Memory B cell (primary cell): Measurements from ENCODE around the gene HSBP1L1.

Experiments
- ATAC-seq: fragments of 150-1000 bp; cut with Tn5 transposase; 2 replicates; pipeline ENCODE4 v1.10.0; 2021; ENCODE audit warnings: low read depth, mild to moderate bottlenecking, moderate library complexity
- DNase-seq, 2 donors: peaks; one replicate each; pipeline ENCODE4 v3.0.0; 2022; ENCODE audit warnings: low spot score in 2 of 2
- H3K27ac Mint-ChIP-seq: one replicate; pipeline ENCODE4 v1.8.0; 2022; ENCODE audit warnings: mild to moderate bottlenecking, moderate library complexity, mixed read lengths
- H3K27me3 Mint-ChIP-seq: one replicate; pipeline ENCODE4 v1.8.0; 2022; ENCODE audit warnings: mixed read lengths
- H3K36me3 Mint-ChIP-seq: one replicate; pipeline ENCODE4 v1.8.0; 2022; ENCODE audit warnings: mild to moderate bottlenecking, mixed read lengths
- H3K4me1 Mint-ChIP-seq: one replicate; pipeline ENCODE4 v1.8.0; 2022; ENCODE audit warnings: mixed read lengths
- H3K4me3 Mint-ChIP-seq: one replicate; pipeline ENCODE4 v1.8.0; 2022; ENCODE audit warnings: mild to moderate bottlenecking, moderate library complexity, mixed read lengths
- H3K9me3 Mint-ChIP-seq: one replicate; pipeline ENCODE4 v1.8.0; 2022; ENCODE audit warnings: mixed read lengths

HSBP1L1 gene

GRCh38 chr18:79945118-79946042 is 19.1 kb upstream of the HSBP1L1 start:
- Mint-ChIP-seq H3K4me3 (no peak overlapping the region), H3K36me3 (peaks cover 16% of the 10 kb centered on the region), H3K4me1 (peaks cover 41% of the 10 kb centered on the region), H3K27ac (peak overlapping the region; percentile 81), H3K27me3 (no peaks in the 10 kb centered on the region), H3K9me3 (no peaks in the 10 kb centered on the region)
- ATAC-seq (no peak), DNase-seq (no peak)

DNA sequence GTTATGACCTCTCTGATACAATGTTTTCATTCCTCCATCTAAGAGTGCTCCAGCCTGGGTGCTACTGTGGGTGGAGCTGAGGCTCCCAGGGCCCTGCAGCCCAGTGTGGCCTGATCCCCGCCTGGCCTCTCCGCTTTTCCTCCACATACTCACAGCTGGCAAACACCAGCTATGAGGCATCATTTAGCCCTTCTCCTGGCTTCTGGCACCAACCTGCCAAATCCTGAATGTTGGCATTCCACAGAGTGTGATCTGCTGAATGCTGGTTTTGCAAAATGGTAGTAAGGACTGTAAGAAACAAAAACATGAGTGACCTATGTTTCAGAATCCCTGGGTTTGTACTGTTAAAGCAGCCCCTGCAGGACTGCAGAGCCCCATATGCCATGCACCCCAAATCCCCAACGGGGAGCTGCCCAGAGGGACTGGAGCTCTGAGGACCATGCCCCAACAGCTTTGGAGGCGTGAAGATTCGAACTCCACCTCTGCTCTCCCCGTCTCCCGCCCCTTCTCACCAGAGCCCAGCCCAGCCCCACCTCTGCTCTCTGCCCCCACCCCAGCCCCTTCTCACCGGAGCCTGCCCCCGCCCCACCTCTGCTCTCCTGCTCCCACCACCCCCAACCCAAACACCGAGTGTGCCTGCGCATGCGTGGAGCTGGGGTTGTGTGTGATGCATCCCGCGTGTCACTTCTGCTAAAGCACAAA is 17.2 kb upstream of the HSBP1L1 start:
- H3K4me1 Mint-ChIP-seq = peaks cover 42% of the 10 kb centered on the region

GRCh38 chr18:79947881-79948610 is 16.4 kb upstream of the HSBP1L1 start:
- no peak for ATAC-seq
- no peaks in the 10 kb centered on the region for H3K27me3 Mint-ChIP-seq
- H3K4me3 Mint-ChIP-seq = no peak overlapping the region

More for the DNA sequence above, 17.2 kb upstream of the HSBP1L1 start:
- no peaks in the 10 kb centered on the region for H3K27me3 Mint-ChIP-seq
- ATAC-seq (no peak), DNase-seq (no peak)
- no peak overlapping the region for H3K27ac Mint-ChIP-seq
- peaks cover 11% of the 10 kb centered on the region for H3K36me3 Mint-ChIP-seq
- no peak overlapping the region for H3K4me3 Mint-ChIP-seq
- no peaks in the 10 kb centered on the region for H3K9me3 Mint-ChIP-seq

DNA sequence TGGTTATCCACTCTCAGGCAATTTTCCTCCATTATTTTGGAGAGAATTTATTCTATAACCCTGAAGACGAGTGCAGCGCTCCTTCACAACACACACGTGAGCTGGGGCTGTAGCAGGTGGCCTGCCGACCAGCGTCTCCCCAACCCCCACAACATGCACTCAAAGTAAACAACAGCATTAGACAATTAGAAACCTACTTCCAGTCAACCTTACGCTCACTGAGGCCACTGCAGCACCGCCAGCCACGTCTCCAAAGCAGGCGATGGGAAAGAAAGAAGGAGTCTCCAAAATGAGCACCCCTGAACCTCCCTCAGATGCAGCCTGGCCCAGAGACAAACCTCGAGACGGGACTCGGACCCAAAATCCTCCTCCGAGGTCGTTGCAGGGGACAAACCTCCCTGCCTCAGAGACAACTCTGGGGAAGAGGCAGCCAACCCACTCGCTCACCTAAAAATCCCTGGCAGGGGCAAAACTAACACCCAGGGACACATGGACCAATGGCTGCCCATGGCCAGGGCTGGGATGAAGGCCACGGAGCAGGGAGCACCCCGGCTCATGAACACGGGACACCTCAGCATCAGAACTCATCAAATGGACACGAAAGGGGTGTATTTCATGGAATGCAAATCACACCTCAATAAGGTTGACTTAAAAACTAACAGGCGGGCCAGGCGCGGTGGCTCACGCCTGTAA is 15.6 kb upstream of the HSBP1L1 start:
- Mint-ChIP-seq H3K4me1 (peaks cover 40% of the 10 kb centered on the region), H3K9me3 (no peaks in the 10 kb centered on the region), H3K4me3 (no peak overlapping the region), H3K36me3 (peaks cover 8% of the 10 kb centered on the region), H3K27ac (peak overlapping the region; percentile 24), H3K27me3 (no peaks in the 10 kb centered on the region)
- no peak for DNase-seq
- no peak for ATAC-seq

More at GRCh38 chr18:79947881-79948610, 16.4 kb upstream of the HSBP1L1 start:
- Mint-ChIP-seq H3K27ac (peak overlapping the region; percentile 24), H3K36me3 (peaks cover 8% of the 10 kb centered on the region), H3K9me3 (no peaks in the 10 kb centered on the region), H3K4me1 (peaks cover 40% of the 10 kb centered on the region)
- DNase-seq = no peak

GRCh38 chr18:79949697-79950487 is 14.6 kb upstream of the HSBP1L1 start:
- H3K27me3 Mint-ChIP-seq = no peaks in the 10 kb centered on the region
- ATAC-seq = peak; percentile 57
- DNase-seq = peak in 1 of 2 donors; percentile 41
- no peaks in the 10 kb centered on the region for H3K9me3 Mint-ChIP-seq
- H3K4me1 Mint-ChIP-seq = peaks cover 32% of the 10 kb centered on the region
- peaks cover 8% of the 10 kb centered on the region for H3K36me3 Mint-ChIP-seq
- peak overlapping the region; percentile 93 for H3K27ac Mint-ChIP-seq
- H3K4me3 Mint-ChIP-seq = peak overlapping the region; percentile 89

- Mint-ChIP-seq H3K4me1 (peaks cover 26% of the 10 kb centered on the region), H3K27ac (peak overlapping the region; percentile 93), H3K36me3 (peaks cover 8% of the 10 kb centered on the region), H3K27me3 (no peaks in the 10 kb centered on the region), H3K9me3 (no peaks in the 10 kb centered on the region), H3K4me3 (peak overlapping the region; percentile 89)
- DNase-seq (peak; percentile 20 to 51), ATAC-seq (peak; percentile 20)
These were observed 13.7 kb upstream of the HSBP1L1 start for GRCh38 chr18:79950515-79951341.

DNA sequence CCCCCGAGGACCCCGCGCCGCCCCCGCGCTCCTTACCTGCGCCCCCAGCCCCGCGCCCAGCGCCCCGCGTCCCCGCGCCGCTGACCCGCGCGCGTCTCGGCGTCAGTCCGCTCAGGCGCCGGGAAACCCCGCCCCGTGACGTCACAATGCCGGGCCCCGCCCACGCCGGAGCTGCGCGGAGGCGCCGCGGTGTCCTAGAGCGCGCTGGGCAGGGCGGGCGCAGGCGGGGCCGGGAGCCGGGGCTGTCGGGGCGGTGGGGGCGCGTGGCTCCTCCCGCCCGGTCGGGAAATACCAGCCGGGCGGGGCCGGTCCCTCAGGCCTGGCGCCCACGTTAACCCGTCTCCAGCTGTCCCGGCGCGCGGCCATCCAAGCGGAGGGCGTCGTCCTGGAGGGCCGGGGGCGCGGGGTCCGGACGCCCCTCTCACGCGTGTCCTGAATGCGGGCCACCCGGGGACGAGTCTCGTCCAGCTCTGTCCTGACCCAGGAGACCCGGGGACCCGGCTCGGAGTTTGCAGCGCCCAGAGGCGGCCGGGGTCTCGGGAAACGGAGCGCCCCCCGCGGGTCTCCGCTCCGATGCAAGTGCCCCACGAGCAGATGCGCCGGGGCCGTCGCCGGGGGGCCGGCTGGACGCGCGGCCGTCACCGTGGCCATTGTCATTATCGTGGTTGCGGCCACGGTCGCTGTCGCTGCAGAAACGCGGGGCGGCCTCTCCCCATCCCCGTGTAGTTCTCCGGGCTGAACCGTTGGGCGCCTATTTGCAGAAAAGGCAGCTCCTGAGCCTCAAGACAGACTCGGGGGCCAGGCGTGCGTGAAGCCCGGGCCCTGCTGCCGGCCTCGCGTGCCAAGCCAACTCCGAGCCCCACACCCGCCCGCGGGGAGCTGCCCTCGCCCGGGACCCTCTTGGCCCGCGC is 12.6 kb upstream of the HSBP1L1 start, which contains the start of gene SLC66A2:
Gene SLC66A2 (minus strand): TSS at position 109 of the 911 bp plus-strand sequence. CDS start 727 bp downstream, outside the sequence.
- Mint-ChIP-seq H3K9me3 (no peaks in the 10 kb centered on the region), H3K27ac (peak within 1 kb of the TSS; percentile 93), H3K4me3 (peak within 1 kb of the TSS; percentile 89), H3K27me3 (no peaks in the 10 kb centered on the region), H3K4me1 (peaks cover 18% of the 10 kb centered on the region), H3K36me3 (peaks cover 5% of the 10 kb centered on the region)
- peak; percentile 84 for ATAC-seq
- peak; percentile 96 to 97 for DNase-seq

- ATAC-seq (no peak), DNase-seq (no peak)
- H3K4me1 Mint-ChIP-seq = peaks cover 15% of the 10 kb centered on the region
- no peak overlapping the region for H3K27ac Mint-ChIP-seq
- peak overlapping the region; percentile 56 for H3K4me3 Mint-ChIP-seq
- no peaks in the 10 kb centered on the region for H3K9me3 Mint-ChIP-seq
- H3K36me3 Mint-ChIP-seq = peaks cover 5% of the 10 kb centered on the region
- no peaks in the 10 kb centered on the region for H3K27me3 Mint-ChIP-seq
These were observed 11.9 kb upstream of the HSBP1L1 start for GRCh38 chr18:79952456-79952995.

GRCh38 chr18:79952996-79953559 is 11.4 kb upstream of the HSBP1L1 start:
- Mint-ChIP-seq H3K36me3 (peaks cover 5% of the 10 kb centered on the region), H3K9me3 (no peaks in the 10 kb centered on the region), H3K4me1 (peaks cover 15% of the 10 kb centered on the region), H3K4me3 (peak overlapping the region; percentile 51), H3K27me3 (no peaks in the 10 kb centered on the region), H3K27ac (no peak overlapping the region)
- no peak for DNase-seq
- no peak for ATAC-seq

DNA sequence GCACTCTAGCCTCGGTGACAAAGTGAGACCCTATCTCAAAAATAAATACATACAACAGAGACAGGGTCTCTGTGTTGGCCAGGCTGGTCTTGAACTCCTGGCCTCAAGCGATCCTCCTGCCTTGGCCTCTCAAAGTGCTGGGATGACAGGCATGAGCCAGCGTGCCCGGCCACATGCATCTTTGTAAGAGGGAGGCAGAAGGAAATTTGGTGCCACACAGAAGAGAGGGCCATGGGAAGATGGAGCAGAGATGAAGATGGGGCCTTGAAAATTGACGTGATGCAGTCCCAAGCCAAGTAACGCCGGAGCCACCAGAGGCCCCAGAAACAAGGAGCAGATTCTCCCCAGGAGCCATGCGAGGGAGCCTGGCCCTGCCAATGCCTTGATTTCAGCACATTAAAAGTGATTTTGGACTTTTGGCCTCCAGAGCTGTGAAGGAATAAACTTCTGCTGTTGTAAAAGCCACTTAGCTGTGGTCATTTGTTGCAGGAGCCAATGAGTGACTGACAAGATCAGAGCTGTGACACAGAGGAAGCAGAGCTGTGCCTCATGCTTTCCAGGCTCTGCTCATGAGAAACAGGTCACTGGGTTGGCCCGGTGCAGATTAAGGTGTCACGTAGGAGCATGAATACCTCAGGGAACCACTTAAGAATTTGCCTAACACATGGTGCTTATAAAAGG is 10.3 kb upstream of the HSBP1L1 start:
- ATAC-seq (no peak), DNase-seq (no peak)
- Mint-ChIP-seq H3K27me3 (no peaks in the 10 kb centered on the region), H3K4me3 (no peak overlapping the region), H3K4me1 (peaks cover 11% of the 10 kb centered on the region), H3K36me3 (peaks cover 3% of the 10 kb centered on the region), H3K27ac (no peak overlapping the region), H3K9me3 (no peaks in the 10 kb centered on the region)
